ENCODE measurements around the gene NUP85.
A peak's percentile ranks its signal among the peaks of the same experiment; 100 is the strongest.
"Not testable (repeated sequence)": the region's sequence is repeated elsewhere in the genome, so short reads cannot be mapped to it uniquely, and the experiment has no call there.

NUP85 gene

DNA sequence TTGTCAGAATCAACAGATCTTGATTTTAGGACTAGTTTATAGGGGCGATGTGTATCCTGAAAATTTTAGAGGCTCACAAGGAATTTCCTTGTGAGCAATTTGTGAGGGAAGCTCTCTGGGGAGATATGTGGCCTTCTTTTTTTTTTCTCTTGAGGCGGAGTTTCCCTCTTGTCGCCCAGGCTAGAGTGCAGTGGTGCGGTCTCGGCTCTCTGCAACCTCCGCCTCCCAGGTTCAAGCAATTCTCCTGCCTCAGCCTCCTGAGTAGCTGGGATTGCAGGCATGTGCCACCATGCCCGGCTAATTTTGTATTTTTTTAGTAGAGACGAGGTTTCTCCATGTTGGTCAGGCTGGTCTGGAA, 1.6 kb downstream of the NUP85 start:
- DNase-seq = not testable (repeated sequence)

DNA sequence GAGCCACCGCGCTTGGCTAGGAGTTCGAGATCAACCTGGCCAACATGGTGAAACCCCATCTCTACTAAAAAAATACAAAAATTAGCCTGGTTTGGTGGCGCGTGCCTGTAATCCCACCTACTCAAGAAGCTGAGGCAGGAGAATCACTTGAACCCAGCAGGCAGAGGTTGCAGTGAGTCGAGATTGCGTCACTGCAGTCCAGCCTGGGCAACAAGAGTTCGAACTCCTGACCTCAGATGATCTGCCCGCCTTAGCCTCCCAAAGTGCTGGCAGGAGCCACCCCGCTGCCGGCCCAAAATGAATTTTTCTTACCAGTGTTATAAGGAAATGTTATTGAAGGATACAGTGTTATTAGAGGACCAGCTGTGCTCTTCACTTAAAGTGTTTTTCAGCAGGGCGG, 2.3 kb downstream of the NUP85 start:
- DNase-seq = no peak

DNA sequence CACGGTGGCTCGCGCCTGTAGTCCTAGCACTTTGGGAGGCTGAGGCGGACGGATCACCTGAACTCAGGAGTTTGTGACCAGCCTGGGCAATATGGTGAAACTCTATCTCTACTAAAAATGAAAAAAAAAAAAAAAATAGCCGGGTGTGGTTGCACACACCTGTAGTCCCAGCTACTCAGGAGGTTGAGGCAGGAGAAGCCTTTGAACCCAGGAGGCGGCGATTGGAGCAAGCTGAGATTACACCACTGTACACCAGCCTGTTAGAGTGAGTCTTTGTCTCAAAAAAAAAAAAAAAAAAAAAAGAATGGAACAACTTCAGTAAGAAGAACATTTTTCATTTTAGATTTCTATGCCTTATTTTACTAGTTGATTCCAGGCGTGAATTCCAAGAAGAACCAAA, 2.7 kb downstream of the NUP85 start:
- no peak for DNase-seq

DNA sequence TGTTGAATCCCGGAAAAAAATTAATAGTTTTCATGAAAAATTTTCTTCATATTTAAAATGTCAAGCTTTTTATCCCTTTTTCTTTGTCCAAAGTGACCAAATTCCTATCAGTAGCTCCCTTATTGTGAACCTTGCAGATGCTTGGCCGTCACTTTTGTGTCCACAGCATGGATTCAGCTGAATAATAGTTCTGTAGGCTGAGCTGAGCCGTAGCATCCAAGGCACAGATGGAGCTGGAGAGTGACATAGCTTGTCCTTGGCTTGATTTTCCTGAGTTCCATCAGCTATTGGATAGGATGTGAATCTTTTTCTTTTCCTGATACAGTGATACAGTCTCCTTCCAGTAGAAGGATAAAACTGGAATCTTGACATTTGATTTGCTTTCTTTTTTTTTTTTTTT, 3.6 kb downstream of the NUP85 start:
- peak in 1 of 2 experiments; percentile 37 for DNase-seq

DNA sequence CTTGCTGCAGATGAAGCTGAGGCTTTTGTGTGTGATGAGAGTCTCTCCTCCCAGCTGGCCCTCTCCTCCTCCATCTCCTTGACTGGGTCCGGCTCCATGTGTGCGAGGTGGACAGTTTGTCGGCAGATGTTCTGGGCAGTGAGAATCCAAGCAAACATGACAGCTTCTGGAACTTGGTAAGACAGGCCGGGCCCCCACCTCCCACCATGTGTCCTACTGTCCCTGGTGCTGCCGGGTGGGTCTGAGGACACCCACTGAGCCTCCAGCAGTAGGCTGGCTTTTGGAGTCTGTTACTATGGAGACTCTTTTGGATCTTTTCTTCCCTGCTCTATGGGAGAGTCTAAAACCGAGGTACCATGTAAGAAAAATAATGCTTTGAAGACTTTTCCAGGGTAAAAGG, 12.7 kb downstream of the NUP85 start:
- DNase-seq = no peak

DNA sequence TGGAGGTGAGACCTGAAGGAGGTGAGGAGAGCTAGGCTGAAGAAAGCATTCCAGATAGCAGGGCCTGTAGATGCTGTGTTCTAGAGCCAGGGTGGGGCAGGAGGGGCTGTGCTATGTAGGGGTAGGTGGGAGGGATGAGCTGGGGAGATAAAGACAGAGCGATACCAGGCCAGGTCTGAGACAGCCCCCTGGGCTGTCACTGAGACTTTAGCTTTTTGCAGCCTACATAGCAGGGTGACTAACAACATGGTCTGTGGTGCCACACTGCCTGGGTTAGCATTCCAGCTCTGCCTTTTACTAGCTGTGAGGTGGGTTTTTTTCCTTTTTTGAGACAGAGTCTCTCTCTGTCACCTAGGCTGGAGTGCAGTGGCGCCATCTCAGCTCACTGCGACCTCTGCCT, 14.3 kb downstream of the NUP85 start:
- no peak for DNase-seq

DNA sequence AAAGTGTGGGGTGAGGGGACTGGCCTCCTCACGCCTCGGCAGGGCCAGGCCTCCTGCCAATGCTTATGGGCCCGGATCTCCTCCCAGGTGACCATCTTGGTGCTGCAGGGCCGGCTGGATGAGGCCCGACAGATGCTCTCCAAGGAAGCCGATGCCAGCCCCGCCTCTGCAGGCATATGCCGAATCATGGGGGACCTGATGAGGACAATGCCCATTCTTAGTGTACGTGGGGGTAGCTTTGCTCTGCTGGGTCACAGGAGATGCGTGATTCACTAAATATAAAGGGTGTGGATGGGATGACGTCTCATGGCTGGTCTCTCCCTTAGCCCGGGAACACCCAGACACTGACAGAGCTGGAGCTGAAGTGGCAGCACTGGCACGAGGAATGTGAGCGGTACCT, 19.5 kb downstream of the NUP85 start:
- no peak for DNase-seq

DNA sequence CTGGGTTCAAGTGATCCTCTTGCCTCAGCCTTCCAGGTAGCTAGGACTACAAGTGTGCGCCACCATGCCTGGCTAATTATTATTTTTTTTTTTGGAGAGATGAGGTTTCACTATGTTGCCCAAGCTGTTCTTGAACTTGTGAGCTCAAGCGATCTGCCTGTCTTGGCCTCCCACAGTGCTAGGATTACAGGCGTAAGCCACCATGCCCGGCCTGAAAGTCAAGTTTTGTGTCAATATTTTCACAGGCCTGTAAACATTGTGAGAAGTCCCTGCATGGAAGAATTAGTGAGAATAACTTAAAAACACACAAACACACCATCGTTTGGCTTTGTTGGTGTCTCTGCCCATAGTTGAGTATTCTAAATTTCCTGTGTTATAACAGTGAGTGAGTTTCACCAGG, 22.2 kb downstream of the NUP85 start:
- no peak for DNase-seq

DNA sequence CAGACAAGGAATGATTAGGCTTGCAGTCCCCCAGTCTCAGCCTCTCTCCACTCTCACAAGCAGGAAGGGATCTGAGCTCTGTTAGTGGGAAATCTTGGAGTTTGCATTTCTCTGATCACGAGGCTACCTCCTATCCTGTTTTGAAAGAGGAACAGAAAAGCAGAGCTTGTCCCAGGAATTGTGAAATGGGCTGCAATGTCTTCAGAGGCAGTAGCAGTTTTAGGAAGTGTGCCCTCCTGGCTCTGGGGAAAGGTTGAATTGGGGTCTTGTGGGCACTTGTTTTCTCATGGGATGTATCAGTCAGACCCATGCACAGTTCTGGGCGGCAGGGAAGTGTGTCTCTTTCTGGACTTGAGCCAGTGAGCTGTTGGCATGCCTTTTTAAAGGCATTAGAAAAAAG, 22.8 kb downstream of the NUP85 start:
- no peak for DNase-seq

DNA sequence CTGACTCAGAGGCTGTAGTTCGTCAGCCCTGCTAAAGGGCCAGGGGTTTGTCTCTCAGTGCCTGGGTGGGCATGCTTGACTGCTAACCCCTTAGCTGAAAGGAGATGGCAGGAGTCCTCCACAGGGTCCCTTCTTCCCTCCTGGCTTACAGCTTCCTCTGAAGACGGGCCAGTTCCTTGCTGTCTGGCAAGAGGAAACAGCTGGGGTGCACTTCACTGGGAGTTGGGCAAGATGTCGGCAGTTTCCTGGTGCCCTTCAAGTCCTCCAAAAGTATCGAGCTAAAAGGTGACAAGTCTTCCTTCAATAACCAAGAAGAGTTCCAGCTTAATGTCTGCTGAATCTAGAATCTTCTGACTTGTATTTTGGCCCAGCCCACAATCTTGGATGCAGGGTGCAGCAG, 23.4 kb downstream of the NUP85 start:
- no peak for DNase-seq

DNA sequence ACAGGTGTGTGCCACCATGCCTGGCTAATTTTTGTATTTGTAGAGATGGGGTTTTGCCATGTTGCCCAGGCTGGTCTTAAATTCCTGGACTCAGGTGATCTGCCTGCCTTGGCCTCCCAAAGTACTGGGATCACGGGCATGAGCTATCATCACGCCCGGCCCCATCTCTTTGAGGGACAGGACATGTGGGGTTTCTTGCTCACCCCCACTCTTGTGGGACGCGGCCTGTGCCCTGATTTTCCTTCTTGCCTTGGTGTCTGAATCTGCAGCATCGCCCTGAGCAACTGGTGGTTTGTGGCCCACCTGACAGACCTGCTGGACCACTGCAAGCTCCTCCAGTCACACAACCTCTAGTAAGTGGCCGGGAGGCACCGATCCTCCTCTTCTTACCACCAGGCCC, 25.6 kb downstream of the NUP85 start:
- no peak for DNase-seq

DNA sequence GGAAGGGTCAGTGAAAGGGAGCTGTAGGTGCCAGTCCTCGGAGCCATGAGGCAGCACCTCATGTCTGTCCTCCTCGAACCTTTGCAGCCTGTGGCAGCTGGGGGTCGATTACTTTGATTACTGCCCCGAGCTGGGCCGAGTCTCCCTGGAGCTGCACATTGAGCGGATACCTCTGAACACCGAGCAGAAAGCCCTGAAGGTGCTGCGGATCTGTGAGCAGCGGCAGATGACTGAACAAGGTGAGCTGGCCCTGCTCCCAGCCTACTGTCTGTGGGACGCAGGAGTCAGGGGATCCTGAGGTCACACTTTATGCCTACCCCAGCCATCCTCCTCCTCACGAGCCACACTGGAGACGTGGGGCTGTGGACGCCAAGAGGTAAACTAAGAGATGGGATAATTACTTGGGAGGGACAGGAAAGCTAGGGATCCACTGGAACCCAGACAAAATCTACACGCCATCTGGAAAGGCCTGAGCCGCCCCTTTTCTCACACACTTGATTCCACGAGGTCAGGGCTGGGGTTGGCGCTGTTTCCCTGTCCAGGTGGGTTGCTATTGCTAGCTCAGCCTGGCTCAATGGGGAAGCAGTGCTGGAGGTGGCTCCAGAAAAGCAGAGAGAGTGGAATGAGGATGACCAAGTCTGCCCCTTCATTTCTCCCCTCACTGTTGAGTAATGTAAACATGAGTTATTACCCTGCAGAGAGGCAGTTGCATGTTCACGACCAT, 26.4 kb downstream of the NUP85 start:
- DNase-seq = peak; percentile 56 to 85

DNA sequence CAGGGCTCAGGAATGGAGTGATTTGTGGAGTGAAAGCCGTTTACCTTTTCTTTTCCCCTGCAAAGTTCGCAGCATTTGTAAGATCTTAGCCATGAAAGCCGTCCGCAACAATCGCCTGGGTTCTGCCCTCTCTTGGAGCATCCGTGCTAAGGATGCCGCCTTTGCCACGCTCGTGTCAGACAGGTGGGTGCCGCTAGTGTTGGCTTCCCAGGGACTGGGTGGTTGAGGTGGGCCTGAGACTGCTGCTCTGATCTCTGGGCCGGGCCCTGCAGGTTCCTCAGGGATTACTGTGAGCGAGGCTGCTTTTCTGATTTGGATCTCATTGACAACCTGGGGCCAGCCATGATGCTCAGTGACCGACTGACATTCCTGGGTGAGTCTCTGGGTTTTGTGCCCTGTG, 27.3 kb downstream of the NUP85 start:
- DNase-seq = no peak

DNA sequence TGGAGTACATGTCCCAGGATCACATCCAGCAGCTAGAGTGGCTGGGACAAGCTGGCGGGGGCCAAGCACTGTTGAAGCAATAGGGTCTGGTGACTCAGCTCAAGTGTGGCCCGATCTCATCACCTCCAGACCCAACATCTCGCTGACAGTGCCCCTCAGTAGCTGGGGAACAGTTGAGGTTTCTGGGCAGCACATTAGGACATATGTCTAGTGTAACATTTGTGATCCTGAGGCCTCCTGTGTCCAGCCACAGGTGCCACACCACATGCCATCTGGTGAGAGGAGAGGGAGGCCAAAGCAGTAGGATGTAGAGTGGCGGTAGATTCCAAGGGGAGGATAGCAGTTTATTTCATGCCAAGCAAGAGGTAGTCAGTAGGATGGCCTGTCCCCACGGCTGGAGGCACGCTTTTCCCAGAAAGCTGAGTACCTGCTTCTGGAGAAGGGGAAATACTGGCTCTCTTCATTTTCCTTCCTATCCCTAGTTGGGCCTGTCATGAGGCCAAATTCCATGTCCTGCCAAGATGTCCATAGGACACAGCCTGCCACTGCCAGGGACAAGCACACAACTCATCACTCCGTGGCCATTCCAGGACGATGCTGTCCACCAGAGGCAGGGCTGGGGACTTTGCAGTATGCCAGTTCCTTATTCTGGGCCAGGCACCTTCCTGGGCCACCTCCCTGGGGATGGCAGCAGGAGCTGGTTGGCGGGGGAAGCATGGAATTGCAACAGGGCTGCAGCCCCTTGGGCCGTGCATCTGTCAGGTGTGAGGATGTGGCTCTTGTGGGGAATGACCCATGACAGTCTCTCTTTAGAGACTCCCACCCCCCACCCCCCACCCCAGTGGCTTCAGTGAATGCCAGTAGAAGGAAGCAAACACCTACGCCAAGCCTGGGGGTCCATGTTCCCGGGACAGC, 31.9 kb downstream of the NUP85 start:
- peak; percentile 59 to 92 for DNase-seq

DNA sequence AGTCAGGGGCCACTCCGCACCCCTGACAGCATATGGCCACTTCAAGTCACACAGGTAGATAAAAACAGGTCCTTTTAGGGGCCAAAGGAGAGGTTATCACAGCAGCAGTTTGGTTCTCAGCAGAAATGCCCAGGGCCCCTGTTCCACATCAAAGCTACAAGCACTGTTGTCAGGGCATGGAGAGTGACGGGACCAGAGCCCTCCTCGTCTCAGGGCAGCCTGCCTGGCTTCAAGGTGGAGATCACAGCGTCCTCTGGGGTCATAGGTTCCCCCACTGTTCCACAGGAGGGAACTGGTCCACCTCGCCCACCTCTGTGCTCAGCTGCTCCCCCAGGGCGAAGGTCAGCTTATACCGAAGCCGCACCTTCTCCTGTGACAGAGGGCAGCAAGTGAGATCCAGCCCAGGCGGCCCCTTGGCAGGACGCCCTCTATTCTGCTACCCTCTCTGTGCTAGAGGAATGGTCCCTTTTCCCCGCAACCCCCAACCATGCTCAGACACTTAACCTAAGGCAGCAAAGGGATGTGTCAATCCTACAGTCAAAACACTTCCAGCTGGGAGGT, 32.6 kb downstream of the NUP85 start:
- no peak for DNase-seq

DNA sequence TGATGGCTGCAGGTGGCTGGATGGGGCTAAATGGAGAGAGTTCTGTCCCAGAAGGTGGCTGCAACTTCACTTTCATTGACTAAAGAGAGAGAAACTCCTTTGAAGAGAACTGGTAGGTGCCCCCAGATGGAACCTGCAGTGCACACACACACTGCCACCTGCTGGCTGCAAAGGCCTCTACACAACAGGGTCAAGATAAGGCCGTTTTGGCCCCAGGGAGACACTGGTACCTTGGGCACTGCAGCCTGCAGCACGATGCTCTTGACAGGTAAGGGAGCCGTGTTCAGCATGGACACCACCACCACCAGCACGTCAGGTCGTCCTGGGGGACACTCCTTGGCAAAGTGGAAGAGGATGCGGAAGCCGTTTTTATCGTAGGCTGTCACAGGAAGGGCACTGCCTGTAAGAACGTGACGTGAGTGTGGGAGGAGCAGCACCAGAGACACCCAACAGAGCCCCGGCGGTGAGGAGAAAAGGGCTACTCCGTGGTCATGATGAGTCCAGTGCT, 33.3 kb downstream of the NUP85 start:
- peak in 1 of 2 experiments; percentile 61 for DNase-seq

DNA sequence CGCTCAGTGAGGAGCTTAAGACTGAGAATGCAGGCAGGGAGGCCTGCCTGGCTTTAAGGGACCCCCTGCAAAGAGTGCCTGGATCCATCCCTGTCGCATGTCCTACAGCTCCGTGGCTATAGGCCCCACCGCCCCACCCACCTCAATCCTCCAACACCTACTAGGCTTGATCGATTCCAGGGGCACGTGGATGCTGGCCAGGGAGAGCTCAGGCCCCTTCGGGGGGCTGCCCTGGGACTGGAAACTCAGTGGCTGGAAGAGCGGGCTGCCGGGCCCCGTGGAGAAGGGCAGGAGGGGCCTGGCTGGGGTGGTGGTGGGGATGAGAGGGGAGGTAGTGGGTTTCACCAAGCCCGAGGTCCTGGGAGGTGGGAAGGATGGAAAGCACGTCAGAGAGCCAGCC, 33.7 kb downstream of the NUP85 start:
- DNase-seq = no peak

DNA sequence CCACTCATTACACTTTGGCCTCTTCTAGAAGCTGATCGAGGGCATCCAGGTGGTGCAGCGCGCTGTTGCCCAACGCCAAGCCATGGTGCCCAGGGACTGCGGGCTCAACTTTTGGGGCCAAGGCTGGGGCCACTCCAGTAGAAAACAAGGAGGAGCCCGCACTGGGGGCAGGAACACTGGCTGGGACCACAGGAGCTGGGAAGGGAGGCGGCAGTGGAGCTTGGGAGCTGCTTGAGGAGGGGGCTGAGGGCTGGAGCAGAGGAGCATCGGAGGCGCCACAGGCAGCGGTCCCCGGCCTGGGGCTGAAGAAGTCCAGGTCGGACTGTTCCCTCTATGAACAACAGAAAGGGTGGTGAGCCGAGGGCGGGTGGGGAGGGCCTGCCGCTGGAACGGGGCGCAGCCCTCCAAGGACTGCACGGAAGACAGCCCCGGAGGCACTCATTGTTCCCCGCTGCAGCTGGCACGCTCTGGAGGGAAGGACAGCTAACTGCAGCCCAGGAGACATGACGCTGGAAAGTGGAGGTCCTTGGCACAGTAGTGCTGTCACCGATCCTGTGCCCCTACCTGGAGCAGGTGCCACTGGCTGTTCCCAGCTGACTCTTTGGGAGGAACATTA, 34.4 kb downstream of the NUP85 start:
- DNase-seq = no peak

DNA sequence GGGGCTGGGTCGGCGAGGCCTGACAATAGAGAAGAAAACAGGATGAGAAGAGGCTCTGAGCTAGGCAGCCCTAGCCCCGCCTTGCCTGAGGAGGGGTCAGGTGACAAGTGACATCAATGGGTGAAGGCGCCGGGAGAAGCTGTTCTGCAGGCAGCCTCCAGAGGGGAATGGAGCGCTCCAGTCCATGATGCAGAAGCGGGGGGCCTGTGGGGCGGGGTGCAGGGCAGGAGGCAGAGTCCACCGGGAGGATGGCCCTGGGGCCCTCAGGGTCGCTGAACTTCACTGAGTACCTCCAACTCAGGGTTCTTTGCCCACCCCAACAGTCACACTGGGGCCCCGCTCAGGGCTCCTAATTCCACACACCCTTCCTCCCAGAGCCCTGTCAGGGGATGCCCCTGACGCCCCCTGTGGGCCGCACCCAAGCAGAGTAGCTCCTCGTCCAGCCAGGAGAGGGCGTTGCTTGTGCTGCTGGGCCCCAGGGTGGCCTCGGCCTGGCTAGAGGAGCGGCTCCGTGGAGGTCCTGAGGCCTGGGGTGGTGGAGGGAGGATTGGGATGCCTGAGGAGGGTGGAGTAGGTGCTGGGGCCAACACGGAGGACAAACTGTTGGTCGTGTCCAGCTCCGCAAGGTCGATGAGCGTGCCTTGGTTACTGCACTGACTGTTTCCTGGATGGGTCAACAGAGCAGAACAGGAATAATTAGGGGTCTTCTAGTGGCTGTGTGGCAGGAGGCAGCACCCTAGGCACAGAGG, 35.1 kb downstream of the NUP85 start:
- DNase-seq = peak; percentile 70 to 79

DNA sequence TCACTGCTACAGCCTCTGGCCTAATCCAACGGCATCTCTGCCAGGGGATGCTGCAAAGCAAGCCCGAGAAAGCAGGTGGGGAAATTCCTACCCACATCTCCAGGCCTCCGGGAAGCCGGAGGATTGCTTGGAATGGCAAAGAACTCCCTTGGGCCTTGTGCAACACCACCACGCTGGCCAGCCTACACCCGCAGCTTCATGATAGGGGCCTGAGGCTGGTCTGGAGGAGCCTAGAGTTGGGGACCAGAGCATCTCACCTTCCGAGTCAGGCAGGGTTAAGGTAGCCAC, 35.6 kb downstream of the NUP85 start:
- no peak for DNase-seq

DNA sequence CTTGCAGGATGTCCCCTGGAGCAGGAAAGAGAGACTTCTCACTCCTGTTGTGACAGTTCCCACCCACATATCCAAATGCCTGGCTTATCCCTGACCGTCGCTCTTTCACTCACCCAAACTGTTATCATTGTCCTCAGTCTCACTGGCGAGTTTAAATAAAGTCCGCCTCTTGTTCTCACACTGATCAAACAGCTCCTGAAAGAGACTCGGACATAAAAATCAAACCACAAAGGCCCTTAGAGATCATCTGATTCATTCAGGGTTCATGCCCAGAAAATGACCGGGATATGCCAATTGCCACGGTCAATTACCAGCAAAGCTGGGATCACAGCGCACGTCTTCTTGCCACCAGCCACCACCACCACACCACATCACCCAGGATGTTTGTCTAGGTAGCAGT, 36.0 kb downstream of the NUP85 start:
- no peak for DNase-seq

DNA sequence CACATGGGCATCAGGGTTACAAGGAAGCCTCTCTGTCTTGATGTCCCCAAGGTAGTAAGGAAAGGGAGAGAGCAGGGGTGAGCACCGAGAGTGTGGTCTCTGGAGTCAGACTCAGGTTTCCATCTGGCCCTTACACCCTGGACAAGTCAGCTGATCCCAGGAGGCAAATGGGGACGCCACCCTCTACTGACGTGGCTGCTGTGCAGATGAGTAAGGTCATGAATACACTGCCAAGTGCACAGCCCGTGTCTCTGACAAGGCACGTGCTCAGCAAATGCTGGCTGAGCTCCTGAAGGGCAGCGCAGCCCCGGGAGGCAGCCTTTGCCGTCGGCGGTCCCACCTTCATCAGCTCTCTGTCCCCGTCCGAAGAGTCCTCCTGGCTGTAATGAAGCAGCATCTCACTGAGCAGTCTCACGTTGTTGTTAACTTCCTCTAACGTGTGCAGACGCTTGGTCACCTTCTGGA, 36.5 kb downstream of the NUP85 start:
- DNase-seq = no peak

All from cerebellar nuclear complex (tissue), 1 donor.